SK-N-SH treated with all-trans-retinoic acid at 6 μM for 48 hours (cell line): ENCODE data around the gene ZNF536.
"Not testable (repeated sequence)": the region's sequence is repeated elsewhere in the genome, so short reads cannot be mapped to it uniquely, and the experiment has no call there.

Experiments used
- ATAC-seq: fragments of 200-7000 bp; cut with Tn5 transposase; 3 replicates; pipeline ENCODE4 v1.9.1; 2020; ENCODE audit warnings: mild to moderate bottlenecking, moderate library complexity
- BACH2 ChIP-seq: fragments of 250-450 bp; sonication (Bioruptor Pico); IDR thresholded peaks from 2 replicates; pipeline ENCODE4 v1.9.0; 2021; ENCODE audit warnings: mild to moderate bottlenecking, borderline replicate concordance
- CSDC2 ChIP-seq: fragments of 250-450 bp; sonication (Bioruptor Pico); IDR thresholded peaks from 2 replicates; pipeline ENCODE4 v1.5.0; 2020; ENCODE audit warnings: mild to moderate bottlenecking, moderate library complexity
- ESRRG ChIP-seq: fragments of 250-450 bp; sonication (Bioruptor Pico); IDR thresholded peaks from 2 replicates; pipeline ENCODE4 v1.6.1; 2021; ENCODE audit warnings: mild to moderate bottlenecking
- GLIS3 ChIP-seq: fragments of 250-450 bp; sonication (Bioruptor Pico); IDR thresholded peaks from 2 replicates; pipeline ENCODE4 v1.5.0; 2020; ENCODE audit warnings: mild to moderate bottlenecking, moderate library complexity
- ISL1 ChIP-seq: fragments of 250-450 bp; sonication (Bioruptor Pico); IDR thresholded peaks from 2 replicates; pipeline ENCODE4 v2.1.2; 2022; ENCODE audit warnings: mild to moderate bottlenecking, moderate library complexity
- OSR1 ChIP-seq: fragments of 250-450 bp; sonication (Bioruptor Pico); IDR thresholded peaks from 2 replicates; pipeline ENCODE4 v1.8.0; 2022; ENCODE audit warnings: moderate library complexity, mild to moderate bottlenecking, inconsistent platforms
- PPARA ChIP-seq: fragments of 250-450 bp; sonication (Bioruptor Pico); IDR thresholded peaks from 2 replicates; pipeline ENCODE4 v1.5.0; 2020; ENCODE audit warnings: mild to moderate bottlenecking, borderline replicate concordance
- RARB ChIP-seq: fragments of 250-450 bp; sonication (Bioruptor Pico); IDR thresholded peaks from 2 replicates; pipeline ENCODE4 v1.8.0; 2021; ENCODE audit warnings: mild to moderate bottlenecking, moderate library complexity
- SNAI2 ChIP-seq: fragments of 250-450 bp; sonication (Bioruptor Pico); IDR thresholded peaks from 2 replicates; pipeline ENCODE4 v1.5.0; 2020; ENCODE audit warnings: mild to moderate bottlenecking, moderate library complexity
- TCF4 ChIP-seq: fragments of 250-450 bp; sonication (Bioruptor Pico); IDR thresholded peaks from 2 replicates; pipeline ENCODE4 v1.8.0; 2021; ENCODE audit warnings: mild to moderate bottlenecking, moderate library complexity, borderline replicate concordance
- ZC3H10 ChIP-seq: fragments of 250-450 bp; sonication (Bioruptor Pico); IDR thresholded peaks from 2 replicates; pipeline ENCODE4 v1.5.1; 2021; ENCODE audit warnings: mild to moderate bottlenecking, moderate library complexity
- ZNF565 ChIP-seq: fragments of 450-650 bp; formaldehyde crosslinking; conservative IDR thresholded peaks from 2 replicates; pipeline ENCODE4 v1.5.0; 2020; ENCODE audit warnings: low read depth, mild to moderate bottlenecking, moderate library complexity
- ZNF70 ChIP-seq: fragments of 450-650 bp; formaldehyde crosslinking; IDR thresholded peaks from 2 replicates; pipeline ENCODE4 v1.5.0; 2020; ENCODE audit warnings: mild to moderate bottlenecking, moderate library complexity
- ZNF8 ChIP-seq: fragments of 450-650 bp; formaldehyde crosslinking; IDR thresholded peaks from 2 replicates; pipeline ENCODE4 v1.5.0; 2020; ENCODE audit warnings: mild to moderate bottlenecking, moderate library complexity
- TF ChIP-seq, protein P1 (sequence below): fragments of 250-450 bp; sonication (Bioruptor Pico); IDR thresholded peaks from 2 replicates; pipeline ENCODE4 v1.8.0; 2021; ENCODE audit warnings: low read depth, mild to moderate bottlenecking, moderate library complexity, borderline replicate concordance
- TF ChIP-seq, protein P2 (sequence below): fragments of 250-450 bp; sonication (Bioruptor Pico); IDR thresholded peaks from 2 replicates; pipeline ENCODE4 v1.8.0; 2020; ENCODE audit warnings: mild to moderate bottlenecking, moderate library complexity, borderline replicate concordance
- TF ChIP-seq, protein P3 (sequence below): fragments of 250-450 bp; sonication (Bioruptor Pico); IDR thresholded peaks from 2 replicates; pipeline ENCODE4 v1.5.1; 2020; ENCODE audit warnings: low read depth, mild to moderate bottlenecking, moderate library complexity

Gene ZNF536

DNA sequence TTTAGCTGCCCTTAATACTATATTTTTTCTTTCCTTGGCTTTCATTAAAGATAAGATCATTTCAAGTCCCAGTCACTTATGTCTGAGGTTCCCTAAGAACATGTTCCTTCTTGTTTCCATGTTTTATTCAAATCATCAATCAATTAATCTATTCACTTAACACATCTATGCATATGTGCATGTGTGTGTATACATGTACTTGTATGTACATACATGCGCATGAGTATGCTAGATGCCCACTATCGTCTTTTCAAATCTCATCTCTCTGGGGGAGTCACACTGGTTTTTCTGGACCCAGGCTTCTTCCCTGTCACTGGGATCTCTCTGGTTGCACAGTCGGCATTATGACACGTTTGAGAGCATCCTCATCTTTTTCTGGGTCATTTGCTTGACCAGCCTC lies 108.9 kb downstream of the ZNF536 start:
- TF ChIP-seq, protein P1, sequence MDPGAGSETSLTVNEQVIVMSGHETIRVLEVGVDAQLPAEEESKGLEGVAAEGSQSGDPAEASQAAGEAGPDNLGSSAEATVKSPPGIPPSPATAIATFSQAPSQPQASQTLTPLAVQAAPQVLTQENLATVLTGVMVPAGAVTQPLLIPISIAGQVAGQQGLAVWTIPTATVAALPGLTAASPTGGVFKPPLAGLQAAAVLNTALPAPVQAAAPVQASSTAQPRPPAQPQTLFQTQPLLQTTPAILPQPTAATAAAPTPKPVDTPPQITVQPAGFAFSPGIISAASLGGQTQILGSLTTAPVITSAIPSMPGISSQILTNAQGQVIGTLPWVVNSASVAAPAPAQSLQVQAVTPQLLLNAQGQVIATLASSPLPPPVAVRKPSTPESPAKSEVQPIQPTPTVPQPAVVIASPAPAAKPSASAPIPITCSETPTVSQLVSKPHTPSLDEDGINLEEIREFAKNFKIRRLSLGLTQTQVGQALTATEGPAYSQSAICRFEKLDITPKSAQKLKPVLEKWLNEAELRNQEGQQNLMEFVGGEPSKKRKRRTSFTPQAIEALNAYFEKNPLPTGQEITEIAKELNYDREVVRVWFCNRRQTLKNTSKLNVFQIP (CRISPR knock-in tag) = no peak
- TF ChIP-seq BACH2 (CRISPR knock-in tag) (no peak), ZNF8 (CRISPR knock-in tag) (no peak), OSR1 (CRISPR knock-in tag) (no peak), ZNF565 (CRISPR knock-in tag) (no peak), ISL1 (no peak), PPARA (CRISPR knock-in tag) (no peak), ESRRG (CRISPR knock-in tag) (no peak), RARB (CRISPR knock-in tag) (no peak), GLIS3 (no peak), SNAI2 (CRISPR knock-in tag) (no peak), TCF4 (CRISPR knock-in tag) (no peak), ZC3H10 (CRISPR knock-in tag) (no peak), CSDC2 (no peak), ZNF70 (CRISPR knock-in tag) (no peak)
- TF ChIP-seq, protein P2, sequence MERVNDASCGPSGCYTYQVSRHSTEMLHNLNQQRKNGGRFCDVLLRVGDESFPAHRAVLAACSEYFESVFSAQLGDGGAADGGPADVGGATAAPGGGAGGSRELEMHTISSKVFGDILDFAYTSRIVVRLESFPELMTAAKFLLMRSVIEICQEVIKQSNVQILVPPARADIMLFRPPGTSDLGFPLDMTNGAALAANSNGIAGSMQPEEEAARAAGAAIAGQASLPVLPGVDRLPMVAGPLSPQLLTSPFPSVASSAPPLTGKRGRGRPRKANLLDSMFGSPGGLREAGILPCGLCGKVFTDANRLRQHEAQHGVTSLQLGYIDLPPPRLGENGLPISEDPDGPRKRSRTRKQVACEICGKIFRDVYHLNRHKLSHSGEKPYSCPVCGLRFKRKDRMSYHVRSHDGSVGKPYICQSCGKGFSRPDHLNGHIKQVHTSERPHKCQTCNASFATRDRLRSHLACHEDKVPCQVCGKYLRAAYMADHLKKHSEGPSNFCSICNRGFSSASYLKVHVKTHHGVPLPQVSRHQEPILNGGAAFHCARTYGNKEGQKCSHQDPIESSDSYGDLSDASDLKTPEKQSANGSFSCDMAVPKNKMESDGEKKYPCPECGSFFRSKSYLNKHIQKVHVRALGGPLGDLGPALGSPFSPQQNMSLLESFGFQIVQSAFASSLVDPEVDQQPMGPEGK (CRISPR knock-in tag) = no peak
- TF ChIP-seq, protein P3, sequence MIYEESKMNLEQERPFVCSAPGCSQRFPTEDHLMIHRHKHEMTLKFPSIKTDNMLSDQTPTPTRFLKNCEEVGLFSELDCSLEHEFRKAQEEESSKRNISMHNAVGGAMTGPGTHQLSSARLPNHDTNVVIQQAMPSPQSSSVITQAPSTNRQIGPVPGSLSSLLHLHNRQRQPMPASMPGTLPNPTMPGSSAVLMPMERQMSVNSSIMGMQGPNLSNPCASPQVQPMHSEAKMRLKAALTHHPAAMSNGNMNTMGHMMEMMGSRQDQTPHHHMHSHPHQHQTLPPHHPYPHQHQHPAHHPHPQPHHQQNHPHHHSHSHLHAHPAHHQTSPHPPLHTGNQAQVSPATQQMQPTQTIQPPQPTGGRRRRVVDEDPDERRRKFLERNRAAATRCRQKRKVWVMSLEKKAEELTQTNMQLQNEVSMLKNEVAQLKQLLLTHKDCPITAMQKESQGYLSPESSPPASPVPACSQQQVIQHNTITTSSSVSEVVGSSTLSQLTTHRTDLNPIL (CRISPR knock-in tag) = no peak
- ATAC-seq = no peak

DNA sequence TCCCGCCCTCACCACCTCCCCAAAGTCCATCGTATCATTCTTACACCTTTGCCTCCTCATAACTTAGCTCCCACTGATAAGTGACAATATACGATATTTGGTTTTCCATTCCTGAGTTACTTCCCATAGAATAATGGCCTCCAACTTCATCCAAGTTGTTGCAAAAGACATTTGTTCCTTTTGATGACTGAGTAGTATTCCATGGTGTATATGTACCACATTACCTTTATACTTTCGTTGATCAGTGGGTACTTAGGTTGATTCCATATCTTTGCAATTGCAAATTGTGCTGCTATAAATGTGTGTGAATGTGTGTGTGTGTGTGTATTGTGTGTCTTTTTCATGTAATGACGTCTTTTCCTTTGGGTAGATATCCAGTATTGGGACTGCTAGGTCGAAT lies 109.6 kb downstream of the ZNF536 start:
- TF ChIP-seq PPARA (CRISPR knock-in tag) = no peak
- ATAC-seq = no peak

DNA sequence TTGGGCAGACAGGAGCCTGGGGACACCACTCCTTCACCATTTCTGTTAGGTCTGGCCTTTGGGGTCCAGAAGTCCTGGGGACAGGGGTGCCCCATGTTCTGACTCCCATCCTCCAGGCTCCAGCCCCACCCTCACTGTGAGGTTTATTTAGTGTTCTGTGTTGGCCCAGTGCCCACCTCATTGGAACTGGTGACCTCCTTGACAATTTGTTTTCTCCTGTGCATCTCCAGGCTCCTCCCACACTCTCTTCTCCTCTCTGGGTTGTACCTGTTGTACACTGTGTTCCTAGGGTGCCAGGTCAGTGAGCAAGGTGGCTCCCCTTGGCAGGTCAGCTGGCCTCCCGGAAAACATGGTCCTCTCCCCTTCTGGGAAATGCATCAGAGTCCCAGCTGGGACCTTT lies 110.8 kb downstream of the ZNF536 start:
- TF ChIP-seq TCF4 (CRISPR knock-in tag) (no peak), GLIS3 (no peak), ZC3H10 (CRISPR knock-in tag) (no peak), ZNF565 (CRISPR knock-in tag) (no peak)
- TF ChIP-seq, protein P1 (CRISPR knock-in tag) = no peak
- TF ChIP-seq, protein P2 (CRISPR knock-in tag) = no peak
- TF ChIP-seq, protein P3 (CRISPR knock-in tag) = no peak
- no peak for ATAC-seq

DNA sequence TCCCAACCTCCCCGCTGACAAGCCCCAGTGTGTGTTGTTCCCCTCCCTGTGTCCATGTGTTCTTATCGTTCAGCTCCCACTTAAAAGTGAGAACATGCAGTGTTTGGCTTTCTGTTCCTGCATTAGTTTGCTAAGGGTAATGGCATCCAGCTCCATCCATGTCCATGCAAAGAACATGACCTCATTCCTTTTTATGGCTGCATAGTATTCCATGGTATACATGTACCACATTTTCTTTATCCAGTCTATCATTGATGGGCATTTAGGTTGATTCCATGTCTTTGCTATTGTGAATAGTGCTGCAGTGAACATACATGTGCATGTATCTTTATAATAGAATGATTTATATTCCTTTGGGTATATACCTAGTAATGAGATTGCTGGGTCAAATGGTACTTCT lies 114.1 kb downstream of the ZNF536 start:
- ATAC-seq = not testable (repeated sequence)
- peak; percentile 60 for TF ChIP-seq ZNF8 (CRISPR knock-in tag)
